GM10266 (cell line): ENCODE measurements around the gene BMPER.

Experiments
- DNase-seq: peaks from one replicate; pipeline ENCODE4 v3.0.0; 2012; ENCODE audit errors: extremely low spot score
- CTCF ChIP-seq: IDR thresholded peaks from 2 replicates; pipeline ENCODE4 v1.5.1; 2012; ENCODE audit warnings: mild to moderate bottlenecking, low read depth; ENCODE audit not compliant: control insufficient read depth, insufficient read depth; ENCODE audit errors: missing control alignments

BMPER gene

GRCh38 chr7:33982425-33982786, 77.1 kb downstream of the BMPER start:
- DNase-seq = no peak
- no peak for TF ChIP-seq CTCF

- TF ChIP-seq CTCF = no peak
These were observed 81.1 kb downstream of the BMPER start for GRCh38 chr7:33986451-33986850.

GRCh38 chr7:33986951-33987947, 81.9 kb downstream of the BMPER start:
- TF ChIP-seq CTCF = no peak
- DNase-seq = no peak

More at GRCh38 chr7:33986451-33986850, 81.1 kb downstream of the BMPER start:
- no peak for DNase-seq

- no peak for DNase-seq
- TF ChIP-seq CTCF = no peak
These were observed 91.6 kb downstream of the BMPER start for GRCh38 chr7:33996899-33997298.

GRCh38 chr7:33998476-33998875, 93.1 kb downstream of the BMPER start:
- DNase-seq = no peak
- no peak for TF ChIP-seq CTCF

- no peak for TF ChIP-seq CTCF
- no peak for DNase-seq
These were observed 105.8 kb downstream of the BMPER start for GRCh38 chr7:34011017-34011695.

GRCh38 chr7:34011696-34012095, 106.4 kb downstream of the BMPER start:
- no peak for DNase-seq
- no peak for TF ChIP-seq CTCF
